ENCODE data around the gene BABAM1. TPM values are rescaled to one million over a fixed set of nuclear protein-coding genes. Genes with fewer than 3 reads are reported as not detected.

Gene BABAM1
- total RNA-seq, 2 experiments from 2014 or later: 110 TPM

GRCh38 chr19:17319473-17320238 is 52.4 kb downstream of the BABAM1 start:
- intact Hi-C loops (cut with micrococcal nuclease): no loop called here
- CTCF ChIA-PET: interaction anchor here (0.9 kb wide), 1 partner anchor 11 kb away, joined by 3 read pairs; no protein-coding TSS in a partner anchor

GRCh38 chr19:17320435-17320834 is 53.2 kb downstream of the BABAM1 start:
- no peak for DNase-seq
- peaks cover 6% of the 10 kb centered on the region for H3K4me1 Mint-ChIP-seq (ENCODE audit: low read depth)
- POLR2A ChIA-PET: interaction anchor here (1.3 kb wide), 1 partner anchor 11 kb away, joined by 3 read pairs; the partner anchor contains the start of gene DDA1
- no peak overlapping the region for H3K27ac Mint-ChIP-seq
- CTCF ChIA-PET: no interaction called here
- intact Hi-C loops (cut with micrococcal nuclease): no loop called here
- H3K9me3 Mint-ChIP-seq: no peaks in the 10 kb centered on the region
- H3K36me3 Mint-ChIP-seq: peaks cover 25% of the 10 kb centered on the region
- no peaks in the 10 kb centered on the region for H3K27me3 Mint-ChIP-seq
- no peak overlapping the region for H3K4me3 Mint-ChIP-seq

More at GRCh38 chr19:17319473-17320238, 52.4 kb downstream of the BABAM1 start:
- Mint-ChIP-seq H3K36me3 (peaks cover 25% of the 10 kb centered on the region), H3K27me3 (no peaks in the 10 kb centered on the region), H3K4me3 (no peak overlapping the region), H3K4me1 (ENCODE audit: low read depth) (peaks cover 6% of the 10 kb centered on the region), H3K27ac (no peak overlapping the region), H3K9me3 (no peaks in the 10 kb centered on the region)
- no peak for DNase-seq
- POLR2A ChIA-PET: no interaction called here

- Mint-ChIP-seq H3K4me3 (no peak overlapping the region), H3K36me3 (peaks cover 17% of the 10 kb centered on the region), H3K4me1 (ENCODE audit: low read depth) (no peaks in the 10 kb centered on the region), H3K27me3 (no peaks in the 10 kb centered on the region), H3K27ac (no peak overlapping the region), H3K9me3 (no peaks in the 10 kb centered on the region)
- ChIA-PET CTCF (no interaction called here), POLR2A (interaction anchor here (1.3 kb wide), 1 partner anchor 13 kb away, joined by 3 read pairs; the partner anchor contains the start of gene DDA1)
- intact Hi-C loops (cut with micrococcal nuclease): no loop called here
- no peak for DNase-seq
Observed at GRCh38 chr19:17321655-17322489, 54.6 kb downstream of the BABAM1 start.

GRCh38 chr19:17322854-17323253 is 55.6 kb downstream of the BABAM1 start:
- Mint-ChIP-seq H3K4me3 (no peak overlapping the region), H3K27me3 (no peaks in the 10 kb centered on the region), H3K4me1 (ENCODE audit: low read depth) (no peaks in the 10 kb centered on the region), H3K9me3 (no peaks in the 10 kb centered on the region), H3K27ac (no peak overlapping the region), H3K36me3 (peaks cover 16% of the 10 kb centered on the region)
- intact Hi-C loops (cut with micrococcal nuclease): no loop called here
- ChIA-PET CTCF (no interaction called here), POLR2A (no interaction called here)
- DNase-seq: no peak

- Mint-ChIP-seq H3K4me3 (no peak overlapping the region), H3K27me3 (no peaks in the 10 kb centered on the region), H3K9me3 (no peaks in the 10 kb centered on the region), H3K36me3 (peaks cover 15% of the 10 kb centered on the region), H3K4me1 (ENCODE audit: low read depth) (no peaks in the 10 kb centered on the region), H3K27ac (no peak overlapping the region)
- ChIA-PET POLR2A (no interaction called here), CTCF (no interaction called here)
- DNase-seq: no peak
- intact Hi-C loops (cut with micrococcal nuclease): no loop called here
Observed at GRCh38 chr19:17323300-17323963, 56.2 kb downstream of the BABAM1 start.

- Mint-ChIP-seq H3K27ac (no peak overlapping the region), H3K9me3 (no peaks in the 10 kb centered on the region), H3K4me1 (ENCODE audit: low read depth) (no peaks in the 10 kb centered on the region), H3K36me3 (peaks cover 15% of the 10 kb centered on the region), H3K4me3 (no peak overlapping the region), H3K27me3 (no peaks in the 10 kb centered on the region)
- POLR2A ChIA-PET: no interaction called here
- intact Hi-C loops (cut with micrococcal nuclease): no loop called here
- peak; percentile 49 for DNase-seq
- CTCF ChIA-PET: interaction anchor here (0.8 kb wide), 1 partner anchor 10 kb away, joined by 3 read pairs; no protein-coding TSS in a partner anchor
Observed at GRCh38 chr19:17323964-17324332, 56.7 kb downstream of the BABAM1 start.

GRCh38 chr19:17324357-17325114 is 57.3 kb downstream of the BABAM1 start:
- intact Hi-C loops (cut with micrococcal nuclease): no loop called here
- Mint-ChIP-seq H3K27me3 (no peaks in the 10 kb centered on the region), H3K36me3 (peaks cover 13% of the 10 kb centered on the region), H3K9me3 (no peaks in the 10 kb centered on the region), H3K4me3 (no peak overlapping the region), H3K4me1 (ENCODE audit: low read depth) (no peaks in the 10 kb centered on the region), H3K27ac (no peak overlapping the region)
- DNase-seq: no peak
- CTCF ChIA-PET: interaction anchor here (0.8 kb wide), 1 partner anchor 9 kb away, joined by 3 read pairs; no protein-coding TSS in a partner anchor
- POLR2A ChIA-PET: no interaction called here

- no peak overlapping the region for H3K4me3 Mint-ChIP-seq
- intact Hi-C loops (cut with micrococcal nuclease): no loop called here
- H3K27me3 Mint-ChIP-seq: no peaks in the 10 kb centered on the region
- H3K27ac Mint-ChIP-seq: no peak overlapping the region
- DNase-seq: no peak
- CTCF ChIA-PET: no interaction called here
- POLR2A ChIA-PET: no interaction called here
- H3K4me1 Mint-ChIP-seq (ENCODE audit: low read depth): peaks cover 3% of the 10 kb centered on the region
- H3K36me3 Mint-ChIP-seq: peaks cover 7% of the 10 kb centered on the region
- H3K9me3 Mint-ChIP-seq: no peaks in the 10 kb centered on the region
Observed at GRCh38 chr19:17325133-17325532, 57.9 kb downstream of the BABAM1 start.

- intact Hi-C loops (cut with micrococcal nuclease): no loop called here
- Mint-ChIP-seq H3K4me3 (no peak overlapping the region), H3K27me3 (no peaks in the 10 kb centered on the region), H3K27ac (no peak overlapping the region), H3K4me1 (ENCODE audit: low read depth) (peaks cover 3% of the 10 kb centered on the region), H3K9me3 (no peaks in the 10 kb centered on the region), H3K36me3 (peaks cover 5% of the 10 kb centered on the region)
- POLR2A ChIA-PET: interaction anchor here (0.5 to 1.0 kb wide), 2 partner anchors 17 to 73 kb away, joined by 3 to 4 read pairs; partner anchors contain the start of gene DDA1
- CTCF ChIA-PET: no interaction called here
- DNase-seq: no peak
Observed at GRCh38 chr19:17325881-17326594, 58.8 kb downstream of the BABAM1 start.

GRCh38 chr19:17326595-17326966 is 59.3 kb downstream of the BABAM1 start:
- peaks cover 3% of the 10 kb centered on the region for H3K4me1 Mint-ChIP-seq (ENCODE audit: low read depth)
- H3K27me3 Mint-ChIP-seq: no peaks in the 10 kb centered on the region
- intact Hi-C loops (cut with micrococcal nuclease): no loop called here
- no peak for DNase-seq
- ChIA-PET CTCF (no interaction called here), POLR2A (interaction anchor here (0.5 to 1.0 kb wide), 2 partner anchors 17 to 73 kb away, joined by 3 to 4 read pairs; partner anchors contain the start of gene DDA1)
- no peak overlapping the region for H3K4me3 Mint-ChIP-seq
- no peak overlapping the region for H3K27ac Mint-ChIP-seq
- H3K9me3 Mint-ChIP-seq: no peaks in the 10 kb centered on the region
- peaks cover 5% of the 10 kb centered on the region for H3K36me3 Mint-ChIP-seq

- CTCF ChIA-PET: no interaction called here
- POLR2A ChIA-PET: interaction anchor here (0.5 to 1.0 kb wide), 2 partner anchors 18 to 72 kb away, joined by 3 to 4 read pairs; partner anchors contain the start of gene DDA1
- peaks cover 5% of the 10 kb centered on the region for H3K36me3 Mint-ChIP-seq
- DNase-seq: no peak
- intact Hi-C loops (cut with micrococcal nuclease): no loop called here
- peaks cover 3% of the 10 kb centered on the region for H3K4me1 Mint-ChIP-seq (ENCODE audit: low read depth)
- no peak overlapping the region for H3K27ac Mint-ChIP-seq
- no peaks in the 10 kb centered on the region for H3K9me3 Mint-ChIP-seq
- no peaks in the 10 kb centered on the region for H3K27me3 Mint-ChIP-seq
- H3K4me3 Mint-ChIP-seq: peak overlapping the region; percentile 12
Observed at GRCh38 chr19:17327068-17327653, 59.9 kb downstream of the BABAM1 start.
